Stimulated activated CD4-positive, alpha-beta T cell treated with anti-CD3 and anti-CD28 coated beads, Interleukin-1b, Interleukin-23, amount 100 ng/mL, for 1 hour (primary cell): ENCODE data around the gene GNPAT.

Experiments used
- DNase-seq, 2 donors: peaks; one replicate each; pipeline ENCODE4 v3.0.0-alpha.2; 2020; ENCODE audit warnings: low read depth in 2 of 2

GNPAT gene

DNA sequence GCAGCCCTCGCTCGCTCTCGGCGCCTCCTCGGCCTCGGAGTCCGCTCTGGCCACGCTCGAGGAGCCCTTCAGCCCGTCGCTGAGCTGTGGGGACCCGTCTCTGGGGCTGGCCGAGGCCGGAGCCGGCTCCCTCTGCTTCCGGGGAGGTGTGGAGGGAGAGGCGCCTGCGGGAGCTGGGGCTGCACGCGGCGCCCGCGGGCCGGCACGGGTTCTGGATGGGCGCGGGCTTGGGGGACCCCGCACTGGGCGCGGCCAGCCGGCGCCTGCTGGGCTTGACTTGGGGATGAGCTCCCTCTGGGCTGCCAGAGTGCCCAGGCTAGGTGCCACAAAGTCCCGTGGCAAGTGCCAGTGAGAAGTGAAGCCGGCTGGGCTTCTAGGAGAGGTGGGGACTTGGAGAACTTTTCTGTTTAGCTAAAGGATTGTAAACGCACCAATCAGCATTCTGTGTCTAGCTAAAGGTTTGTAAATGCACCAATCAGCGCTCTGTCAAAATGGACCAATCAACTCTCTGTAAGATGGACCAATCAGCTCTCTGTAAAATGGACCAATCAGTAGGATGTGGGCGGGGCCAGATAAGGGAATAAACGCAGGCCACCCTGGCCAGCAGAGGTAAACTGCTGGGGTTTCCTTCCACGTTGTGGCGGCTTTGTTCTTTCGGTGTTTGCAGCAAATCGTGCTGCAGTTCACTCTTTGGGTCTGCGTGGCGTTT is 76.4 kb downstream of the GNPAT start:
- no peak for DNase-seq

GRCh38 chr1:231318015-231318355 is 77.0 kb downstream of the GNPAT start:
- DNase-seq, result no peak

DNA sequence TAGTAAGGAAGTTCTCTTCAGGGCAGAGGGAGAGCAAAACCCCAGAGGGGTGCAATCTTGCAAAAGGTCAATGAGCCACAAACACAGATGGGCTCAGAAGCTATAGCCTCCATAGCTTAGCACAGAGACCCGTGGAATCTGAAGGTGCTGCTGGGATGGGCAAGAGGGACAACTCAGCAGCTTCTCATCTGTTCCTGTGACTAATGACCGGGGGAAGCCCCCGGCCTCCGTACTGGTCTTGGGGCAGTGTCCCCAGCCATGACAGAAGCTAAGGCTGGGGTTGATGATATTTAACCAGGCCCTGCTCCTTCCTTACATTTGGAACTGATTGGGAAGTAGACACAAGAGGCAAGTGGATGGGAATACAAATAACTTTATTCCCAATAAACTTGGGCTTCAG is 77.6 kb downstream of the GNPAT start:
- DNase-seq, result no peak

DNA sequence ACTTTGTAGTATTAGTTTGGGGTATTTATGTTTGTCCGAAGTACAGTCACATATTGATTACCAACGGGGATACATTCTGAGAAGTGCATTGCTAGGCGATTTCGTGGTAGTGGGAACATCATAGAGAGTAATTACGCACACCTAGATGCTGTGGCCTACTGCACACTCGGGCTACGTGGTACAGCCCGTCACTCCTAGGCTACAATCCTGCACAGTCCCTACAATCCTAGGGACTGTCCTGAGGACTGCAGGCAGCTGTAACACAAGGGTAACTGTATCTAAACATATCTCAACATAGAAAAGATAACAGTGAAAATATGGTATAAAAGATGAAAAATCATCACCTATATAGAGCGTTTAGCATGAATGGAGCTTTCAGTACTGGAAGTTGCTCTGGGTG is 78.1 kb downstream of the GNPAT start:
- no peak for DNase-seq

DNA sequence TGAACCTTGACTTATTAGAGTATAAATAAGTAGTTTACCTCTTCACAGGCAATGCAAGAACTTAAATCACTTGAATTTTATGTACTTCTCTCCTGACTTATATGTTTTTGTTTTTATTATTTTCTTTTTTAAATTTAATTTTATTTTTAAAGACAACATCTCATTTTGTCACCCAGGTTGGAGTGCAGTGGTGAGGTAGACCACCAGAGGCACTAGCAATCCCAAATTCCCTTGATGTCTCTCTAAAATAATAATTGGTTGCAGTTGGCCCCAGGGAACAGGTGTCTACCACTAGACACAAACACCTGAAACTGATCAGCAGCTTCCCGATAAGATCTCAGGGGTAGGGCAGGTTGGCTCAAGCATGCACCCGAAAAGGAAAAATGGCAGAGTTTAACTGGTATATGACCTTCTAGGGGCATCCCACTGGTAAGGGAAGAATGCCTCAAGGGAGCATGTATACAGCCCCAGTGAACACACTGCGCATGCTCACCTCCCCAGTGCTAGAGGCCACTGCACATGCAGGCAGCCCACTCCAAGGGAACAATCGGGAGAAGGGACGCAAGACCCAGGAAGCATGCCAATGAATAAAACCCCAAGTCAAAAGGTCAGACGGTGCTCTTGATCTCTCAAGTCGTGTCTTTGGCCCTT is 82.0 kb downstream of the GNPAT start:
- no peak for DNase-seq

GRCh38 chr1:231324660-231325059 is 83.6 kb downstream of the GNPAT start:
- no peak for DNase-seq

DNA sequence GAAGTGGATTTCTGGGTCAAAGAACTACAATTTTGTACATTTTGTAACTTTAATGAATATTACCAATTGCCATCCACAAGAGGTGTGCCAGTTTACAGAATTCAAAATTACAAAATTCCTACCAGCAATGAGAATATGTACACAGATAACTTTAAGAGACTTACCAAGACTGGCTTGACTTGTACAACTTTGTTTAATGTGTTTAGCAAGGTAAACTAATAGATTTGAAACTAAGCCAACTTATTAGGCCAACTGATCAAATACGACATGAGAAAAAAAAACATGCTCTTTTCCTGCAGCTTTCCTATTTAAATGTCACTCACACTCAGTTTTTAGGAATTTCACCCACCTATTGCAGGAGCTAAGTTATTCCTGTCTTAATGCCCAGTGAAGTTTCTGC is 85.2 kb downstream of the GNPAT start:
- DNase-seq, result no peak
